Smooth muscle cell (in vitro differentiated cells): ENCODE results near the gene ATP6V1F. TPM values are rescaled to one million over a fixed set of nuclear protein-coding genes. Genes with fewer than 3 reads are reported as not detected.

Source experiments
- DNase-seq: peaks from one replicate; lab custom pipeline; 2025; ENCODE audit not compliant: unreplicated experiment; lab: John Stamatoyannopoulos, UW
- H2AFZ ChIP-seq: fragments of 200-600 bp; sonication (generic); 2 replicates; pipeline ENCODE4 v1.6.0; 2016; ENCODE audit warnings: antibody characterized with exemption, low read depth, mild to moderate bottlenecking
- H3F3A ChIP-seq: fragments of 200-600 bp; sonication (generic); 2 replicates; pipeline ENCODE4 v1.6.0; 2017; ENCODE audit warnings: antibody characterized with exemption, low read depth
- H3K27ac ChIP-seq: fragments of 200-600 bp; sonication (generic); 2 replicates; pipeline ENCODE4 v1.5.1; 2016; ENCODE audit warnings: low read depth, mild to moderate bottlenecking
- H3K27me3 ChIP-seq: fragments of 200-600 bp; sonication (generic); 2 replicates; pipeline ENCODE4 v1.6.1; 2016; ENCODE audit warnings: low read depth, mild to moderate bottlenecking
- H3K36me3 ChIP-seq: fragments of 200-600 bp; sonication (generic); 2 replicates; pipeline ENCODE4 v1.5.1; 2016; ENCODE audit warnings: low read depth
- H3K4me1 ChIP-seq: fragments of 200-600 bp; sonication (generic); 2 replicates; pipeline ENCODE4 v1.5.1; 2016; ENCODE audit warnings: low read depth
- H3K4me2 ChIP-seq: fragments of 200-600 bp; sonication (generic); 2 replicates; pipeline ENCODE4 v1.6.0; 2016; ENCODE audit warnings: mild to moderate bottlenecking
- H3K4me3 ChIP-seq: fragments of 200-600 bp; sonication (generic); 2 replicates; pipeline ENCODE4 v1.5.1; 2016; ENCODE audit warnings: mild to moderate bottlenecking
- H3K79me2 ChIP-seq: fragments of 200-600 bp; sonication (generic); 2 replicates; pipeline ENCODE4 v1.6.0; 2016; ENCODE audit warnings: low read depth, mild to moderate bottlenecking
- H3K9ac ChIP-seq: fragments of 200-600 bp; sonication (generic); 2 replicates; pipeline ENCODE4 v1.6.0; 2016; ENCODE audit warnings: low read depth
- H3K9me3 ChIP-seq: fragments of 200-600 bp; sonication (generic); replicated peaks from 2 replicates; pipeline ENCODE4 v1.5.1; 2016; ENCODE audit warnings: low read depth
- H4K20me1 ChIP-seq: fragments of 200-600 bp; sonication (generic); 2 replicates; pipeline ENCODE4 v1.6.0; 2016; ENCODE audit warnings: low read depth
- CTCF ChIP-seq: fragments of 200-600 bp; sonication (generic); IDR thresholded peaks from 2 replicates; pipeline ENCODE4 v1.5.1; 2017; ENCODE audit warnings: borderline replicate concordance, mild to moderate bottlenecking, antibody characterized with exemption; ENCODE audit not compliant: insufficient read depth, poor library complexity, severe bottlenecking
- WGBS: methylation state at CpG from one replicate; pipeline ENCODE4 v1.1.7; 2016; ENCODE audit warnings: low lambda C conversion rate; 5-methylcytosine and 5-hydroxymethylcytosine counted together
- polyA plus RNA-seq: library from polyadenylated mRNA; unstranded; fragments of >200 nt; fragmentation: Nextera tagmentation; extraction: Ambion mirVana; gene quantifications from 2 replicates; pipeline ENCODE4 v1.2.1, GENCODE V29; 2016
- total RNA-seq: library from RNA; depleted of rRNA; stranded (reverse); fragments of >200 nt; gene quantifications from 2 replicates; pipeline ENCODE4 v1.2.3, GENCODE V29; 2014

ATP6V1F gene
- total and polyA plus RNA-seq, 2 experiments from 2014 or later = 131 to 325 TPM

- no peak overlapping the region for H3K4me2 ChIP-seq
- H3K4me1 ChIP-seq = no peaks in the 10 kb centered on the region
- H3K36me3 ChIP-seq = peaks cover 11% of the 10 kb centered on the region
- no peak overlapping the region for H3K4me3 ChIP-seq
- TF ChIP-seq CTCF = no peak
- no peaks in the 10 kb centered on the region for H3K9me3 ChIP-seq
- no peaks in the 10 kb centered on the region for H3F3A ChIP-seq
- H3K9ac ChIP-seq = no peak overlapping the region
- H4K20me1 ChIP-seq = no peaks in the 10 kb centered on the region
- no peaks in the 10 kb centered on the region for H3K79me2 ChIP-seq
- no peaks in the 10 kb centered on the region for H3K27me3 ChIP-seq
- H2AFZ ChIP-seq = no peak overlapping the region
- WGBS = 96% methylated on average over 28 of the region's 28 CpGs
- no peak overlapping the region for H3K27ac ChIP-seq
- DNase-seq = no peak
These were observed 10.0 kb upstream of the ATP6V1F start for GRCh38 chr7:128852537-128853254.

GRCh38 chr7:128853799-128854198 is 8.9 kb upstream of the ATP6V1F start:
- 97% methylated on average over 23 of the region's 23 CpGs for WGBS
- no peaks in the 10 kb centered on the region for H4K20me1 ChIP-seq
- DNase-seq = no peak

GRCh38 chr7:128854396-128854795 is 8.3 kb upstream of the ATP6V1F start:
- H2AFZ ChIP-seq = no peak overlapping the region
- H4K20me1 ChIP-seq = no peaks in the 10 kb centered on the region
- peaks cover 11% of the 10 kb centered on the region for H3K36me3 ChIP-seq

More at GRCh38 chr7:128853799-128854198, 8.9 kb upstream of the ATP6V1F start:
- no peaks in the 10 kb centered on the region for H3K79me2 ChIP-seq
- peaks cover 11% of the 10 kb centered on the region for H3K36me3 ChIP-seq
- no peaks in the 10 kb centered on the region for H3K9me3 ChIP-seq
- H3K4me3 ChIP-seq = no peak overlapping the region
- H2AFZ ChIP-seq = no peak overlapping the region
- no peak overlapping the region for H3K9ac ChIP-seq
- H3K4me2 ChIP-seq = no peak overlapping the region
- TF ChIP-seq CTCF = no peak
- no peaks in the 10 kb centered on the region for H3K4me1 ChIP-seq
- no peak overlapping the region for H3K27ac ChIP-seq
- no peaks in the 10 kb centered on the region for H3F3A ChIP-seq
- H3K27me3 ChIP-seq = no peaks in the 10 kb centered on the region

More at GRCh38 chr7:128854396-128854795, 8.3 kb upstream of the ATP6V1F start:
- Histone ChIP-seq H3K4me1 (no peaks in the 10 kb centered on the region), H3K79me2 (no peaks in the 10 kb centered on the region), H3F3A (peaks cover 2% of the 10 kb centered on the region), H3K27me3 (no peaks in the 10 kb centered on the region), H3K27ac (no peak overlapping the region), H3K4me2 (no peak overlapping the region), H3K9ac (no peak overlapping the region), H3K9me3 (no peaks in the 10 kb centered on the region), H3K4me3 (no peak overlapping the region)
- no peak for TF ChIP-seq CTCF
- 98% methylated on average over 21 of the region's 21 CpGs for WGBS
- no peak for DNase-seq
